ENCODE measurements around the gene ELOA.

DNA sequence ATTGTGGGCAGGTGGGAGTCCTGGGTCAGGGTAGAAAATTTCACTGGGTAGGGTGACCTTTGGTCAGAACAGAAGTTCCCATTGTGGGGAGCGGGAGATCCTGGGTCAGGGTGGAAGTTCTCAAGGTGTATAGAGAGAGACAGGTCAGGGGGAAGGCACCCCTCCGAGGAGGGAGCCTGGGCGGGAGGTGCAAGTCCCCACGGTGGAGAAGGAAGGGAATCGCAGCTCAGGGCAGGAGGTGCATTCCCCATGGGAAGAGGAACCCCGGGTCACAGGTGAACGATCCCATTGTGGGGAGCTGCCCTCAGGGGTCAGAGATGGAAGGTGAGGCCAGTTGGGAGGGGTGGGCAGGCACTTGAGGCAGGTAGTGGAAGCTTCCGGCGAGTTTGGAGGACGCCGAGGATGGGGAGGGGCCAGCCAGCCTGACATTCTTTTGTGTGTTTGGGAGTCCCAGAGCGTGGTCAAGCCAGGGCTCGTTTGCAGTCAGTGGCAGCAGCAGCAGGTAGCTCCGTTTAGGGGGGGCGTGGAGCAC, 48.3 kb downstream of the ELOA start:
- TF ChIP-seq POLR2A (IDR thresholded peaks at IDR 0.05; ENCODE audit: low read depth, low read length) (no peak; the same call in 1 of the 2 replicates), POLR2AphosphoS5 (IDR thresholded peaks at IDR 0.05; ENCODE audit: low read depth, low read length) (no peak)
